Activated CD8-positive, alpha-beta memory T cell treated with anti-CD3 and anti-CD28 coated beads for 1 hour (primary cell): Measurements from ENCODE around the gene EFHD1.
"Not testable (repeated sequence)": the region's sequence is repeated elsewhere in the genome, so short reads cannot be mapped to it uniquely, and the experiment has no call there.

Experiments used
- DNase-seq, 2 donors: peaks; one replicate each; pipeline ENCODE4 v3.0.0-alpha.2; 2020; ENCODE audit warnings: low read depth in 1 of 2; ENCODE audit errors: extremely low read depth in 1 of 2

The EFHD1 gene

DNA sequence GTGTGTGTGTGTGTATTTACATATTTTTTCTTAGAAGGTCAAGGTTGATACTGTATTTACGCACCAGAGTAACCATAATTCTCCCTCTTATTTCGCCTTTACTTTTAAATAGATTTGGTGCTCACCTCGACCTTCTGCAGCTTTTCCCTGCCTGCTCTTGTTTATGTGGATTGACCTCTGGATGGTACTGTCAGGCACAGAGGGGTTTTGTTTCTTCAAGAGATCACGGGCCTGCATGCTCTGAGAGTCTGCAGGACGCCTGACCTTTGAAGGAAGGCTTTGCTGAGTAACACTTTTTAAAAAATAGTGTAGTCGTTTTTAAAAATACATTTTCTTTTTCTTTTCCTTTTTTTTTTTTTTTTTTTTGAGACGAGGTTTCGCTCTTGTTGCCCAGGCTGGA is 18.1 kb upstream of the EFHD1 start:
- no peak for DNase-seq

- DNase-seq = no peak
Observed at GRCh38 chr2:232621186-232621585, 12.2 kb upstream of the EFHD1 start.

GRCh38 chr2:232622563-232622962 is 10.8 kb upstream of the EFHD1 start:
- DNase-seq = no peak

DNA sequence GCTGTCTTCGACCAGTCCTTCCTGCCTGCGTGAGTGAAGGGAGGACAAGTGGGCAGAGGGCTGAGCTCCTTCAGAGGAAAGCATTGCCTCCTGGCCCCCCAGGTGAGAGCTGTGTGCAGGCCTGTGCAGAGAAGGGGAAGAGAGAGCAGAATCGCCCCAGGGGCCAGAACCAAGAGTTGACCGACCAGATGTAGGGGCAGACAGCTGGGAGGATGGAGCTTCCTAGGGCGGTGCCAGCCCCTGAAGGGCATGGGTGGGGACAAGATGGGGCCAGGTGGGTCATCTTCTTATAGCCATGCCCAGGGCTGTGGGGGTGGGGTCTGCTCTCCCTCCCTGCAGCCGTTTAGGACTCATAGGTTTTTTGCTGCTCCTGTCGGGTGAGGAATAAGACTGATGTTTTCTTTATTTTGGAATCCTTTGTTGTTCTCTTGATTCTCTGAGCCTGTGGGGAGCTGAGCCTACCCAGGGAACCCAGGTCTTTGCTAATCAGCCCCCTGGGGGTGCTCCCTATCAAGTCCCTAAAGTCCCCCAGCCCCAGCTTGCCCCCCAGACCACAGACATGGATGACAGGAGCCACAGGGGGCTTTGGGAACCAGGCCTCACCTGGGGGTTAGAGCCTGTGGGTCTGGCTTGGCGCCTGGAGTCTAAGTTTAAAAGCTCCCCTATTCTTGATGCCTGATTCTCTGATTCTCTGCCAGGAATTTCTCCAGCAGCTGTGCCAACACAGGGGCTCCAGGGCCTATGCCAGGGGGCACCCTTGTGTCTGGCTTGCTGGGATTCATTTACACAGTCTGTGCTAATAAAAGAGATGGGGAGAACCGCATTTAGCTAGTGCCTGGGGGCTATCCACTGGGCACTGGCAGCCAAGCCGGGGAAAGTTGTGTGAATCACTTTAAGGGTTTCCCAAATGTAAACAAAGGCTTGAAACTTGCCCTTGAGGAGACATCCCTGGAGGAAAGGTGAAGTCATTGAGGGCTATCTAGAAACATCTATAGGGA is 9.3 kb upstream of the EFHD1 start:
- DNase-seq = no peak

DNA sequence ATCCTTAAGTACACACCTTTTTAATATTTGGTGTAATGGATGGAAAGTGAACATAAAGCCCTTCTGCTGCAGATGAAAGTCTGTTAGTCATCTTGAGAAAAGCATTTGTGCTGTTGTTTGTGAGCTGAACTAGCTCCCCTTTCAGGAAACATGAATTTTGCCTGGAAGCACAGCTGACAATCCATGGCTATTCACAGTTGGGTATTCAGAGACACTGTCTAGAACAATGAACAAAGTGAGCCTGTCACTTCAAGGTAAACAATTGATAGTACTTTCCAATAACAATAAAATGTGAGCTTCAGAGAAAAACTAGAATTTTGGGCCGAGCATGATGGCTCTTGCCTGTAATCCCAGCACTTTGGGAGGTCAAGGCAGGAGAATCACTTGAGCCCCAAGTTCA is 6.8 kb upstream of the EFHD1 start:
- DNase-seq = no peak

GRCh38 chr2:232628466-232629128 is 4.8 kb upstream of the EFHD1 start:
- no peak for DNase-seq

- no peak for DNase-seq
Observed at GRCh38 chr2:232629129-232629475, 4.3 kb upstream of the EFHD1 start.

DNA sequence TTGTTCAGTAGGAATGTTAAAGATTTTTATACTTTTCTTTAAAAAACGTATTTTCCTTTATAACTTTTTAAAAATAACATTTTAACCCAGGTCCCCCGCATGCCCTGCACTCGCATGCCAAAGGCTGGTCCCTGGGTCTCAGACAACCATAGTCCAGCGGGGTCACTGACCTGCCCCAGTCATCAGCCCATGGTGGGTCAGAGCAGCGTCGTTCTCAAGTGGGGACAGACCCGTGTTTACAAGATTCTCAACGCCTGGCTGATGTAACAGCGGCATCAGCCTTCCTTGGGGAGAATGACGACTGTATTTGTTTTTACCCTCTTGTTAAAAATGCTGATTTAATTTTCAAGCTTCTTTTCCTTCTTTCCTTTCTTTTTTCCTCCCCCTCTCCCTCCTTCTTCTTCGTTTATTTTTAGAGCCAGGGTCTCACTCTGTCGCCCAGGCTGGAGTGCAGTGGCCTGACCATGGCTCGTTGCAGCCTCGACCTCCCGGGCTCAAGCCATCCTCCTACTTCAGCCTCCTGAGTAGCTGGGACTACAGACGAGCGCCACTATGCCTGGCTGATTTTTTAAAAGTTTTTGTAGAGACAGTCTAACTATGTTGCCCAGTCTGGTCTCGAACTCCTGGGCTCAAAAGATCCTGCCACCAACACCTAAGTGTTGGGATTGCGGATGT is 1.0 kb upstream of the EFHD1 start:
- DNase-seq = no peak

GRCh38 chr2:232632904-232633412 is 446 bp upstream of the EFHD1 start:
- no peak for DNase-seq

DNA sequence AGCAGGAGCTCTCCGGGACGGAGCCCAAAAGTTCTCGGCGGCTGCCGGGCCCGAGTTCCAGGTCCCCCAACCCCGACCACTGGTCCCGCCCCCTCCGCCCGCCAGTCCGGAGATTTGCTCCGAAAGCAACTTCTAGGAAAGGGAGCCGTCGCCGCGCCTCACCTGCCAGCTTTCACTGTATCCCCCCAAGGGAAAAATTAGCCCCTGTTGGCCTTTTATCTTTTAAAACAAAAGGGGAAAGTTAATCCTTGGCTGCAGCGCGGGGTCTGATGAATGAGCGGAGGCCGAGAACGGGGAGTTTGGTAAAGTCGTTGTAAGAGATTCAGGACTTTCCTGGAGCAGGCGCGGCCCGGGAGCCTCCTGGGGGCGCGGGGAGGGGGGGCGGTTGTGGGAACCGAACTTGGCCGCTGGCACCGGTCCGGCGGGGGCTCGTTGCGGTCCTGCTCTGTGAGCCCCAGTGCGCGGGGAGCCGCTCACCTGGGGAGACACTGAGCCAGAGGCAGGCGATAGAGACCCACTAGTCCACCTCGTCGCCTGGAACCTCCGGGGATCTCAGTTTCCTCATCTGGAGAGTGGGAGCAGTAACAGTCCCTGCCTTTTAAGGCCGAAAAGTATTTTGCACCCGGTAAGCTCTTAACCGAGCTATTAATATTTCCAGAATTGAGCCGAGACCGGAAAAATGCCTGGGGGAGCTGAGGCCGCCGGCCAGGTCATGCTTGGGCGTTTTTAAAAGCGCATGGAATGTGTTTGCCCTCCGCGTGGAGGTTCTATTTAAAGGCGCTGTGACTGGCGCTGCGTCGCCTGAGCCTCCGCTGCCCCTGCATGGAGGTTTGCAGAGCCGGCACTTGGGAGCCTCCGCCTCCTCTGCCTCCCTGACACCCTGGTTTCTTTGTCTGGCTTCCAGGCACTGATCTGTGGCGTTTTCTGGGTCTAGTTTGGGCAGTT is 1.1 kb downstream of the EFHD1 start:
- DNase-seq = no peak

- DNase-seq = not testable (repeated sequence)
Observed at GRCh38 chr2:232635376-232635775, 2.0 kb downstream of the EFHD1 start.

- no peak for DNase-seq
Observed at GRCh38 chr2:232635820-232636219, 2.4 kb downstream of the EFHD1 start.

GRCh38 chr2:232636788-232637420 is 3.5 kb downstream of the EFHD1 start:
- no peak for DNase-seq

DNA sequence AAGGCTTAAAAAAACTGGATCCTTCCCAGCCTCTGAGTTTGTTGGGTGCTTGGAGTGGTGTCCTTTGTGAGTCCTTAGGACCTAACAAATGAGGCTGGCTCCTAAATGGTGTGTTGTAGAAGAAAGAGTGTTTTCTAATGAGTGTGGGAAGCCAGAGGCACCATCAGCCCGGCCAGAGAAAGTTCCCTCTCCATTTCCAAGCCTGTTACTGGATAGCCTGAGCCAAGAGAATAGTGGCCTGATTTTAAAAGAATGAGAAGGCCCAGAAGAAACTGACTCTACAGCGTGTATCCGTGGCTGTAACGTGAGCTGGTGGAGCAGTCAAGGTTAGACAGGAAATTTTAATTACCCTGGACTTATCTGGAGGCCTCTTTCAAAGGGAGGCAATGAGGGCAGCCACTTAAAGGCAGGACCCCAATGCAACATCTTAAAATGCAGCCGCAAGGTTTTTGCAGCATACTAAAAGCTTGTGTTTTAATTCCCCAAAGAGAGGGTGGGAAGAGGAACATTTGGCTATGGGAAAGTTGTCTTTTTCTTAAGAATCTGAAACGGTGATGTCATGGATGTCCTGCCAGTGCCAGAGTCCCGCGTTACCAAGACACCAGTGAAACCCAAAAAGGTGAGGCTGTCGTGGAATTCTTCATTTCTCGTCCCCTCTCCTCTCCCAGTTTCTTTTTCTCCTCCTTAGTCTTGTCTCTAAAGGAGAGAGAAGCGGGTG is 4.6 kb downstream of the EFHD1 start:
- no peak for DNase-seq

DNA sequence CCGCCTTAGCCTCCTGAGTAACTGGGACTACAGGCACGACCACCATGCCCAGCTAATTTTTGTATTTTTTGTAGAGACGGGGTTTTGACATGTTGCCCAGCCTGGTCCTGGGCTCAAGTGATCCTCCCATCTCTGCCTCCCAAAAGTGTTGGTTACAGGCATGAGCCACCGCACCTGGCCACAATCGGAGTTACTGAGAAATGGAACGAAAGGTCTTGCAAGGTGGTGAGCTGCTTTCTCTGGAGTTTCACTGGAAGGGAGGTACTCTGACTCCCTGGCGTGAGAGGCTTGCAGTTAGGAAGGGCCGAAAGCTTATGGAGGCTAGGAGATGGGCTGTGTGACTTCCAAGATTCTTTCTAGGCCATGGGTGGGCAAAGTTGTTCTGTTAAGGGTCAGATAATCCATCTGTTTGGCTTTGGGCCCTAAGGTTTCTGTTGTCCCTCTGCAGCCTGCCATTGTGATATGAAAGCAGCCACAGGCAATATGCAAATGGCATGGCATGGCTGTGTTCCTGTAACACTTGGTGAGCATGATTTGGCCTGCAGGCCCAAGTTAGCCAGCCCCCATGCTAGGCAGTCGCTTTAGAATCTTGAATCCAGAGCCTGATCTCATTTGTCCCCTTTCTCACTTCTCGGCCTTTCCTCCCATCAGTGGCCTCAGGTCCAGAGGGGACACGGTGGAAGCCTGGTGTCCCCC is 7.9 kb downstream of the EFHD1 start:
- no peak for DNase-seq

GRCh38 chr2:232643147-232643425 is 9.7 kb downstream of the EFHD1 start:
- DNase-seq = no peak

GRCh38 chr2:232643813-232644347 is 10.5 kb downstream of the EFHD1 start:
- no peak for DNase-seq

- DNase-seq = no peak
Observed at GRCh38 chr2:232645061-232645460, 11.7 kb downstream of the EFHD1 start.

DNA sequence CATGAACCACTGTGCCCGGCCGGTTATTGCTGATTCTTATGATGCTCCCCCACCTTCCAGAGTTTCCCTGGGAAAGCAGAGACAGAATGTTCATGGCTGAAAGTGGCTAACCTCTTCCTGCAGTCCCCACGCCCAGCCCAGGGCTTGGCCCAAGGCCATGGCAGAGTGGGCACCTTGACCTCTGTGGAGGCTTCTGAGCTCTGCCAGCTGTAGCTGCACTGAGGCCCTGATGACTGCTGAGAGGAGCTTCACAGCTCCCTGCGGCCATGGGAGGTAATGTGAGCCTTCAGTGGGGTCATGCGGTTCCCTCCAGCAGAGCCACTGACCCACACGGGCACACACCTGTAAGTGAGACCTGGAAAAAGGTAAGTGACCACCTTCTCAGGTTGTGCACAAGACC is 13.3 kb downstream of the EFHD1 start:
- DNase-seq = no peak
